ENCODE measurements around the gene LRP1B.

DNA sequence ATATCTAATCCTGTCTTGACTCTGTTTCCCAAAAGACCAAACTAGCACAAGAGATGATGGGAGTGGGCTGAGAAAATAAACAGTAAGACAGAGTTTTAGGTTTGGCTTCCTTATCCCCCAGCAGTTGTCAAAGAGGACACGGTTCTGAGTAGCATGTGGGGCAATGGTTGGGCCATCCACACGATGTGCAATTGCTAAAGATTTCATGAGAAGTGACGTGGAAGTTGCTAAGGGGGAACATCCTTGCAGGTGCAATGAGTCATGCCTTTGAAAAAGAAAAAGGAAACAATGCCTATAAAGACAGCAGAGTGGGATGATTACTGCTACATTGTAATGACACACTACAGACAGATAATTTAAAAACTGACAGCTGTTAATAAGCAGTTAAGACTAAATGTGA lies 1395.8 kb downstream of the LRP1B start:
- TF ChIP-seq, protein P1, sequence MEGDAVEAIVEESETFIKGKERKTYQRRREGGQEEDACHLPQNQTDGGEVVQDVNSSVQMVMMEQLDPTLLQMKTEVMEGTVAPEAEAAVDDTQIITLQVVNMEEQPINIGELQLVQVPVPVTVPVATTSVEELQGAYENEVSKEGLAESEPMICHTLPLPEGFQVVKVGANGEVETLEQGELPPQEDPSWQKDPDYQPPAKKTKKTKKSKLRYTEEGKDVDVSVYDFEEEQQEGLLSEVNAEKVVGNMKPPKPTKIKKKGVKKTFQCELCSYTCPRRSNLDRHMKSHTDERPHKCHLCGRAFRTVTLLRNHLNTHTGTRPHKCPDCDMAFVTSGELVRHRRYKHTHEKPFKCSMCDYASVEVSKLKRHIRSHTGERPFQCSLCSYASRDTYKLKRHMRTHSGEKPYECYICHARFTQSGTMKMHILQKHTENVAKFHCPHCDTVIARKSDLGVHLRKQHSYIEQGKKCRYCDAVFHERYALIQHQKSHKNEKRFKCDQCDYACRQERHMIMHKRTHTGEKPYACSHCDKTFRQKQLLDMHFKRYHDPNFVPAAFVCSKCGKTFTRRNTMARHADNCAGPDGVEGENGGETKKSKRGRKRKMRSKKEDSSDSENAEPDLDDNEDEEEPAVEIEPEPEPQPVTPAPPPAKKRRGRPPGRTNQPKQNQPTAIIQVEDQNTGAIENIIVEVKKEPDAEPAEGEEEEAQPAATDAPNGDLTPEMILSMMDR (conservative IDR thresholded peaks at IDR 0.05 in 1 of 2, IDR thresholded peaks at IDR 0.05 in 1 of 2; ENCODE audit: extremely low read depth in 1 of 2, insufficient read depth in 1 of 2, low read depth in 1 of 2, low read length in 2 of 2), result no peak
- no peak for TF ChIP-seq EZH2 (IDR thresholded peaks at IDR 0.05; ENCODE audit: borderline replicate concordance, low read length)
